Measurements from ENCODE around the gene GADL1. TPM values are rescaled to one million over a fixed set of nuclear protein-coding genes. Genes with fewer than 3 reads are reported as not detected.

The GADL1 gene
- total RNA-seq, 4 donors from 2014 or later, result not detected

- Histone ChIP-seq H3K4me1 (no peaks in the 10 kb centered on the region), H3K27me3 (no peaks in the 10 kb centered on the region), H3K27ac (no peak overlapping the region), H3K4me3 (no peak overlapping the region), H3K9me3 (no peaks in the 10 kb centered on the region), H3K36me3 (no peaks in the 10 kb centered on the region)
- DNase-seq (ENCODE audit: low spot score in 2 of 2), result no peak
- 97 to 100% methylated on average over 1 of the region's 1 CpG for WGBS, 2 donors
- TF ChIP-seq POLR2A (IDR thresholded peaks at IDR 0.05) (no peak), EP300 (IDR thresholded peaks at IDR 0.05) (no peak)
These were observed 58.3 kb downstream of the GADL1 start for GRCh38 chr3:30836141-30836540.

GRCh38 chr3:30835667-30836066 lies 58.8 kb downstream of the GADL1 start:
- DNase-seq (ENCODE audit: low spot score in 2 of 2), result no peak
- H3K36me3 ChIP-seq, result no peaks in the 10 kb centered on the region
- H3K4me1 ChIP-seq, result no peaks in the 10 kb centered on the region
- TF ChIP-seq CTCF (IDR thresholded peaks at IDR 0.05) (no peak), EP300 (IDR thresholded peaks at IDR 0.05) (no peak), POLR2A (IDR thresholded peaks at IDR 0.05) (no peak)
- no peaks in the 10 kb centered on the region for H3K27me3 ChIP-seq
- no peak overlapping the region for H3K27ac ChIP-seq
- WGBS, 2 donors, result 72 to 83% methylated on average over 2 of the region's 2 CpGs
- no peaks in the 10 kb centered on the region for H3K9me3 ChIP-seq
- no peak overlapping the region for H3K4me3 ChIP-seq

GRCh38 chr3:30832961-30833575 lies 61.4 kb downstream of the GADL1 start:
- no peak for DNase-seq (ENCODE audit: low spot score in 2 of 2)
- Histone ChIP-seq H3K4me3 (no peak overlapping the region), H3K27me3 (no peaks in the 10 kb centered on the region), H3K9me3 (no peaks in the 10 kb centered on the region), H3K4me1 (no peaks in the 10 kb centered on the region), H3K36me3 (no peaks in the 10 kb centered on the region), H3K27ac (no peak overlapping the region)
- TF ChIP-seq EP300 (IDR thresholded peaks at IDR 0.05) (no peak), CTCF (IDR thresholded peaks at IDR 0.05) (no peak), POLR2A (IDR thresholded peaks at IDR 0.05) (no peak)
- WGBS, 2 donors, result 70 to 75% methylated on average over 4 of the region's 4 CpGs

- no peak overlapping the region for H3K27ac ChIP-seq
- TF ChIP-seq EP300 (IDR thresholded peaks at IDR 0.05), result no peak
- TF ChIP-seq CTCF (IDR thresholded peaks at IDR 0.05), result no peak
- no peak for TF ChIP-seq POLR2A (IDR thresholded peaks at IDR 0.05)
These were observed 67.4 kb downstream of the GADL1 start for GRCh38 chr3:30827080-30827479.

GRCh38 chr3:30826531-30826942 lies 67.9 kb downstream of the GADL1 start:
- no peaks in the 10 kb centered on the region for H3K4me1 ChIP-seq
- no peak overlapping the region for H3K4me3 ChIP-seq
- no peak for DNase-seq (ENCODE audit: low spot score in 2 of 2)
- H3K27me3 ChIP-seq, result no peaks in the 10 kb centered on the region
- no peak overlapping the region for H3K27ac ChIP-seq
- TF ChIP-seq EP300 (IDR thresholded peaks at IDR 0.05) (no peak), CTCF (IDR thresholded peaks at IDR 0.05) (no peak), POLR2A (IDR thresholded peaks at IDR 0.05) (no peak)
- no peaks in the 10 kb centered on the region for H3K9me3 ChIP-seq
- 38 to 50% methylated on average over 2 of the region's 2 CpGs for WGBS, 2 donors
- H3K36me3 ChIP-seq, result no peaks in the 10 kb centered on the region

More at GRCh38 chr3:30827080-30827479, 67.4 kb downstream of the GADL1 start:
- no peaks in the 10 kb centered on the region for H3K9me3 ChIP-seq
- H3K4me3 ChIP-seq, result no peak overlapping the region
- no peaks in the 10 kb centered on the region for H3K36me3 ChIP-seq
- no peak for DNase-seq (ENCODE audit: low spot score in 2 of 2)
- no peaks in the 10 kb centered on the region for H3K4me1 ChIP-seq
- 95 to 97% methylated on average over 1 of the region's 1 CpG for WGBS, 2 donors
- H3K27me3 ChIP-seq, result no peaks in the 10 kb centered on the region

Data from tibial nerve (tissue), 4 donors.